HG03066 (cell line): ENCODE results near the gene CYTH1.

Source experiments
- ATAC-seq: cut with Tn5 transposase; IDR thresholded peaks from one replicate; pipeline ENCODE4 v1.9.1; 2021; ENCODE audit warnings: low read depth; ENCODE audit not compliant: unreplicated experiment

The CYTH1 gene

GRCh38 chr17:78719630-78720298 is 62.3 kb downstream of the CYTH1 start:
- no peak for ATAC-seq

- no peak for ATAC-seq
Observed at GRCh38 chr17:78718575-78719208, 63.4 kb downstream of the CYTH1 start.

- no peak for ATAC-seq
Observed at GRCh38 chr17:78717431-78717980, 64.6 kb downstream of the CYTH1 start.

- no peak for ATAC-seq
Observed at GRCh38 chr17:78716814-78717393, 65.2 kb downstream of the CYTH1 start.

- no peak for ATAC-seq
Observed at GRCh38 chr17:78716292-78716691, 65.8 kb downstream of the CYTH1 start.

GRCh38 chr17:78715876-78716275 is 66.2 kb downstream of the CYTH1 start:
- ATAC-seq, result no peak

- ATAC-seq, result no peak
Observed at GRCh38 chr17:78715000-78715771, 66.9 kb downstream of the CYTH1 start.

- ATAC-seq, result no peak
Observed at GRCh38 chr17:78714534-78714933, 67.5 kb downstream of the CYTH1 start.

- no peak for ATAC-seq
Observed at GRCh38 chr17:78712043-78712442, 70.0 kb downstream of the CYTH1 start.

- no peak for ATAC-seq
Observed at GRCh38 chr17:78710607-78711006, 71.5 kb downstream of the CYTH1 start.

GRCh38 chr17:78709751-78710181 is 72.3 kb downstream of the CYTH1 start:
- no peak for ATAC-seq

GRCh38 chr17:78709119-78709681 is 72.9 kb downstream of the CYTH1 start:
- peak; percentile 52 for ATAC-seq

GRCh38 chr17:78708510-78708973 is 73.5 kb downstream of the CYTH1 start:
- ATAC-seq, result no peak

GRCh38 chr17:78707923-78708322 is 74.2 kb downstream of the CYTH1 start:
- no peak for ATAC-seq

- ATAC-seq, result no peak
Observed at GRCh38 chr17:78707016-78707415, 75.1 kb downstream of the CYTH1 start.

- ATAC-seq, result no peak
Observed at GRCh38 chr17:78706271-78706915, 75.7 kb downstream of the CYTH1 start.

GRCh38 chr17:78705071-78705470 is 77.0 kb downstream of the CYTH1 start:
- ATAC-seq, result no peak

GRCh38 chr17:78704594-78704993 is 77.5 kb downstream of the CYTH1 start:
- no peak for ATAC-seq

GRCh38 chr17:78697554-78698343 is 84.3 kb downstream of the CYTH1 start:
- ATAC-seq, result no peak
